ENCODE measurements around the gene HIVEP3. TPM values are rescaled to one million over a fixed set of nuclear protein-coding genes. Genes with fewer than 3 reads are reported as not detected.

HIVEP3 gene
- total and polyA plus RNA-seq, 2 donors (not counting 1 experiment from before 2014, with no cell fraction given): 2.0 to 5.1 TPM

DNA sequence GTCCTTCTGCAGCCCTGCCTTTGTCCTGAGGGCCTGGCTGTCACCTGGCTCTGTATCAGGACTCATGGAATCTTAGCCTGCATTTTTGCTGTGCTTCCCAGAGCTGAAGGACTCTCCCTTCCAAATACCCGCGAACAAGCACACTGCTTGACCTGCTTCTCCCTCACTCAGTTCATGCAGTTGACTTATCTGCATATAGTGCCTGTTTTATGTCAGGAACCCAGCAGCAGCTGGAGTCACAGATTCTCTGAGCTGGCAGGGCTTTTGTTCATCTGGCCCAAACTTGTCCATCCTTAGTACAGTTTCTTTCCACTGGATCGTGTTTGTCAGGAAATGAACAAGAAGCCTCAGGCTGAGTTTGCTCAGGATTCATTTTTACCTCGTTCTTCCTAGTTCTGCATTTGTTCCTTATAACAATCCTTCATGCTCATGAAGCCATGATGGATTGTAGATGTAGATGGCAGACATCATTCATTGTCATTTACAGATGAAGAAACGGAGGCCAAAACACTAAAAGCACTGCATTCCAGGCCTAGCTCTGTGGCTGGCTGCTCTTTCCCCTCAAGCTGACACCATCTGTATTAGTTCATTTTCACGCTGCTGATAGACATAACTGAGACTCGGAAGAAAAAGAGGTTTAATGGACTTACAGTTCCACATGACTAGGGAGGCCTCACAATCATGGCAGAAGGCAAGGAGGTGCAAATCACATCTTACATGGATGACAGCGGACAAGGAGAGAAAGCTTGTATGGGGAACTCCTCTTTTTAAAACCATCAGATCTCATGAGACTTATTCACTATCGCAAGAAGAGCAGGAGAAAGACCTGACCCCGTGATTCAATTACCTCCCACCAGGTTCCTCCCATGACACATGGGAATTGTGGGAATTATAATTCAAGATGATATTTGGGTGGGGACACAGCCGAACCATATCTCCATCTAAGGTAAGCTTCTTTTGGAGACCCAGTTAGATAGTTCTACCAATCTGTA is 150.9 kb downstream of the HIVEP3 start:
- no peak overlapping the region for H3K4me3 Mint-ChIP-seq

More for the DNA sequence above, 150.9 kb downstream of the HIVEP3 start:
- WGBS (ENCODE audit: insufficient coverage): 70% methylated on average over 4 of the region's 11 CpGs
- peak overlapping the region; percentile 4 for H3K27ac Mint-ChIP-seq
- H3K27me3 Mint-ChIP-seq: no peaks in the 10 kb centered on the region
- Histone ChIP-seq H2AFZ (ENCODE audit: insufficient read depth, low read depth, low read length, poor library complexity, severe bottlenecking) (no peak overlapping the region), H3K27ac (ENCODE audit: low read length in 2 of 2) (no peak overlapping the region), H3K27me3 (replicated peaks in 1 of 4; ENCODE audit: control extremely low read depth in 1 of 4, control insufficient read depth in 3 of 4, insufficient read depth in 4 of 4, low read length in 3 of 4) (no peaks in the 10 kb centered on the region), H3K4me2 (replicated peaks; ENCODE audit: low read depth, low read length, poor library complexity, severe bottlenecking) (no peak overlapping the region), H3K4me3 (ENCODE audit: control extremely low read depth in 1 of 5, extremely low read depth in 1 of 5, insufficient read depth in 1 of 5, low read depth in 2 of 5, low read length in 4 of 5) (no peak overlapping the region), H3K79me2 (ENCODE audit: control insufficient read depth, insufficient read depth, low read length) (no peaks in the 10 kb centered on the region), H3K9ac (ENCODE audit: low read length) (no peak overlapping the region), H3K4me1 (ENCODE audit: control insufficient read depth in 2 of 2, insufficient read depth in 2 of 2, low read length in 2 of 2) (peaks cover 51 to 57% of the 10 kb centered on the region in 2 donors), H3K9me3 (ENCODE audit: control extremely low read depth in 1 of 3, control insufficient read depth in 2 of 3, insufficient read depth in 1 of 3, low read length in 2 of 3) (peaks cover 0 to 4% (median 0%) of the 10 kb centered on the region in 3 donors), H3K36me3 (replicated peaks in 1 of 2; ENCODE audit: control extremely low read depth in 1 of 2, control insufficient read depth in 1 of 2, extremely low read depth in 1 of 2, insufficient read depth in 2 of 2, low read length in 1 of 2) (no peaks in the 10 kb centered on the region), H4K20me1 (ENCODE audit: control insufficient read depth, insufficient read depth, low read length, poor library complexity, severe bottlenecking) (no peaks in the 10 kb centered on the region)
- ChIA-PET CTCF (interaction anchor here (1.1 to 2.4 kb wide), 5 partner anchors 9 to 38 kb away, joined by 3 to 8 read pairs (median 3); no protein-coding TSS in a partner anchor), POLR2A (no interaction called here)
- no peak for TF ChIP-seq EZH2 (IDR thresholded peaks at IDR 0.05; ENCODE audit: borderline replicate concordance, insufficient read depth, low read depth, low read length, poor library complexity, severe bottlenecking)
- TF ChIP-seq, protein P1, sequence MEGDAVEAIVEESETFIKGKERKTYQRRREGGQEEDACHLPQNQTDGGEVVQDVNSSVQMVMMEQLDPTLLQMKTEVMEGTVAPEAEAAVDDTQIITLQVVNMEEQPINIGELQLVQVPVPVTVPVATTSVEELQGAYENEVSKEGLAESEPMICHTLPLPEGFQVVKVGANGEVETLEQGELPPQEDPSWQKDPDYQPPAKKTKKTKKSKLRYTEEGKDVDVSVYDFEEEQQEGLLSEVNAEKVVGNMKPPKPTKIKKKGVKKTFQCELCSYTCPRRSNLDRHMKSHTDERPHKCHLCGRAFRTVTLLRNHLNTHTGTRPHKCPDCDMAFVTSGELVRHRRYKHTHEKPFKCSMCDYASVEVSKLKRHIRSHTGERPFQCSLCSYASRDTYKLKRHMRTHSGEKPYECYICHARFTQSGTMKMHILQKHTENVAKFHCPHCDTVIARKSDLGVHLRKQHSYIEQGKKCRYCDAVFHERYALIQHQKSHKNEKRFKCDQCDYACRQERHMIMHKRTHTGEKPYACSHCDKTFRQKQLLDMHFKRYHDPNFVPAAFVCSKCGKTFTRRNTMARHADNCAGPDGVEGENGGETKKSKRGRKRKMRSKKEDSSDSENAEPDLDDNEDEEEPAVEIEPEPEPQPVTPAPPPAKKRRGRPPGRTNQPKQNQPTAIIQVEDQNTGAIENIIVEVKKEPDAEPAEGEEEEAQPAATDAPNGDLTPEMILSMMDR (IDR thresholded peaks at IDR 0.05): no peak
- intact Hi-C loops (cut with micrococcal nuclease): loop anchor here (10.0 kb wide), 1 partner anchor 127 kb away; no protein-coding TSS in a partner anchor
- peaks cover 67% of the 10 kb centered on the region for H3K4me1 Mint-ChIP-seq
- ATAC-seq (ENCODE audit: low read depth): no peak
- H3K9me3 Mint-ChIP-seq (ENCODE audit: insufficient read depth): no peaks in the 10 kb centered on the region
- DNase-seq: no peak
